Measurements from ENCODE around the gene ATP1A4. TPM values are rescaled to one million over a fixed set of nuclear protein-coding genes. Genes with fewer than 3 reads are reported as not detected.
"Not testable (repeated sequence)": the region's sequence is repeated elsewhere in the genome, so short reads cannot be mapped to it uniquely, and the experiment has no call there.

The ATP1A4 gene
- total RNA-seq, 1 donor, result under 0.01 TPM

GRCh38 chr1:160122978-160123495, 28.4 kb upstream of the ATP1A4 start:
- DNase-seq (ENCODE audit: low read depth in 2 of 3, low spot score in 2 of 3), result no peak

GRCh38 chr1:160123726-160124125, 27.7 kb upstream of the ATP1A4 start:
- DNase-seq (ENCODE audit: low read depth in 2 of 3, low spot score in 2 of 3), result no peak

GRCh38 chr1:160124705-160125478, 26.5 kb upstream of the ATP1A4 start:
- no peak for DNase-seq (ENCODE audit: low read depth in 2 of 3, low spot score in 2 of 3)

- DNase-seq (ENCODE audit: low read depth in 2 of 3, low spot score in 2 of 3), result no peak
These were observed 25.7 kb upstream of the ATP1A4 start for GRCh38 chr1:160125746-160126145.

- not testable (repeated sequence) for DNase-seq (ENCODE audit: low read depth in 2 of 3, low spot score in 2 of 3)
These were observed 25.1 kb upstream of the ATP1A4 start for GRCh38 chr1:160126342-160126741.

GRCh38 chr1:160127381-160127780, 24.0 kb upstream of the ATP1A4 start:
- DNase-seq (ENCODE audit: low read depth in 2 of 3, low spot score in 2 of 3), result no peak

GRCh38 chr1:160127865-160128523, 23.4 kb upstream of the ATP1A4 start:
- DNase-seq (ENCODE audit: low read depth in 2 of 3, low spot score in 2 of 3), result no peak

GRCh38 chr1:160128636-160129035, 22.8 kb upstream of the ATP1A4 start:
- no peak for DNase-seq (ENCODE audit: low read depth in 2 of 3, low spot score in 2 of 3)

GRCh38 chr1:160129046-160129445, 22.4 kb upstream of the ATP1A4 start:
- no peak for DNase-seq (ENCODE audit: low read depth in 2 of 3, low spot score in 2 of 3)

- DNase-seq (ENCODE audit: low read depth in 2 of 3, low spot score in 2 of 3), result no peak
These were observed 21.8 kb upstream of the ATP1A4 start for GRCh38 chr1:160129558-160129957.

GRCh38 chr1:160129966-160130365, 21.4 kb upstream of the ATP1A4 start:
- DNase-seq (ENCODE audit: low read depth in 2 of 3, low spot score in 2 of 3), result no peak

- DNase-seq (ENCODE audit: low read depth in 2 of 3, low spot score in 2 of 3), result no peak
These were observed 20.9 kb upstream of the ATP1A4 start for GRCh38 chr1:160130486-160130885.

- DNase-seq (ENCODE audit: low read depth in 2 of 3, low spot score in 2 of 3), result no peak
These were observed 20.5 kb upstream of the ATP1A4 start for GRCh38 chr1:160130939-160131338.

GRCh38 chr1:160131803-160132565, 19.4 kb upstream of the ATP1A4 start:
- no peak for DNase-seq (ENCODE audit: low read depth in 2 of 3, low spot score in 2 of 3)

GRCh38 chr1:160133990-160134770, 17.2 kb upstream of the ATP1A4 start:
- DNase-seq (ENCODE audit: low read depth in 2 of 3, low spot score in 2 of 3), result no peak

- no peak for DNase-seq (ENCODE audit: low read depth in 2 of 3, low spot score in 2 of 3)
These were observed 16.4 kb upstream of the ATP1A4 start for GRCh38 chr1:160134791-160135572.

- no peak for DNase-seq (ENCODE audit: low read depth in 2 of 3, low spot score in 2 of 3)
These were observed 15.1 kb upstream of the ATP1A4 start for GRCh38 chr1:160136121-160136925.

- DNase-seq (ENCODE audit: low read depth in 2 of 3, low spot score in 2 of 3), result no peak
These were observed 14.5 kb upstream of the ATP1A4 start for GRCh38 chr1:160136926-160137200.

- no peak for DNase-seq (ENCODE audit: low read depth in 2 of 3, low spot score in 2 of 3)
These were observed 14.1 kb upstream of the ATP1A4 start for GRCh38 chr1:160137216-160137862.

All from hematopoietic multipotent progenitor cell (in vitro differentiated cells).